Ureter (tissue), 1 donor: ENCODE results near the gene GGA1. TPM values are rescaled to one million over a fixed set of nuclear protein-coding genes. Genes with fewer than 3 reads are reported as not detected.

Source experiments
- DNase-seq: peaks from one replicate; pipeline ENCODE4 v3.0.0-alpha.2; 2020; ENCODE audit warnings: low spot score
- total RNA-seq: library from RNA; stranded (reverse); gene quantifications from one replicate; pipeline ENCODE4 v1.2.4, GENCODE V29; 2023
- donor health status: DM: yes; HTN: yes; CAD: no.

GGA1 gene
- 68.9 TPM for total RNA-seq

GRCh38 chr22:37608477-37609239, at the start of gene GGA1:
Gene GGA1 (plus strand): TSS chr22:37608834. CDS start chr22:37608861, 27 bp downstream.
- peak; percentile 95 for DNase-seq

- DNase-seq, result no peak
Observed at GRCh38 chr22:37559521-37559900, 49.1 kb upstream of the GGA1 start.

- no peak for DNase-seq
Observed at GRCh38 chr22:37559901-37560607, 48.6 kb upstream of the GGA1 start, which contains the start of gene CDC42EP1. Gene CDC42EP1 (plus strand): TSS chr22:37560480. CDS start chr22:37566350, 5,870 bp downstream.

- peak; percentile 66 for DNase-seq
Observed at GRCh38 chr22:37560608-37561211, 47.9 kb upstream of the GGA1 start.

- peak; percentile 95 for DNase-seq
Observed at GRCh38 chr22:37561212-37562048, 47.2 kb upstream of the GGA1 start.

GRCh38 chr22:37562049-37562875, 46.4 kb upstream of the GGA1 start:
- DNase-seq, result no peak

- peak; percentile 82 for DNase-seq
Observed at GRCh38 chr22:37563153-37564081, 45.2 kb upstream of the GGA1 start.

- no peak for DNase-seq
Observed at GRCh38 chr22:37564111-37564711, 44.4 kb upstream of the GGA1 start.

GRCh38 chr22:37565830-37566229, 42.8 kb upstream of the GGA1 start:
- DNase-seq, result no peak

GRCh38 chr22:37566329-37566837, 42.3 kb upstream of the GGA1 start:
- no peak for DNase-seq

- peak; percentile 90 for DNase-seq
Observed at GRCh38 chr22:37566903-37567798, 41.5 kb upstream of the GGA1 start.

GRCh38 chr22:37568012-37568411, 40.6 kb upstream of the GGA1 start:
- no peak for DNase-seq

GRCh38 chr22:37568448-37569008, 40.1 kb upstream of the GGA1 start:
- DNase-seq, result no peak

- no peak for DNase-seq
Observed at GRCh38 chr22:37569009-37569920, 39.4 kb upstream of the GGA1 start.

GRCh38 chr22:37569921-37570660, 38.5 kb upstream of the GGA1 start:
- DNase-seq, result no peak

- no peak for DNase-seq
Observed at GRCh38 chr22:37570661-37570976, 38.0 kb upstream of the GGA1 start.
